Measurements from ENCODE around the gene NSUN3.

NSUN3 gene

GRCh38 chr3:94150113-94150512 is 87.3 kb downstream of the NSUN3 start:
- TF ChIP-seq CTCF (IDR thresholded peaks at IDR 0.05; ENCODE audit: insufficient read depth, low read length, poor library complexity, severe bottlenecking) = no peak
- no peak for TF ChIP-seq EZH2phosphoT487 (conservative IDR thresholded peaks at IDR 0.05; ENCODE audit: low read length)
- Histone ChIP-seq H2AFZ (ENCODE audit: low read depth, low read length, severe bottlenecking) (no peak overlapping the region), H3K79me2 (ENCODE audit: insufficient read depth, low read length) (no peaks in the 10 kb centered on the region), H3K27ac (ENCODE audit: low read depth, low read length) (no peak overlapping the region), H3K9ac (ENCODE audit: low read length) (no peak overlapping the region), H3K9me3 (ENCODE audit: insufficient read depth, low read length) (no peaks in the 10 kb centered on the region), H3K4me2 (ENCODE audit: low read depth, low read length, poor library complexity, severe bottlenecking) (no peak overlapping the region), H3K9me2 (replicated peaks; ENCODE audit: insufficient read depth, low read length) (no peaks in the 10 kb centered on the region), H3F3A (ENCODE audit: insufficient read depth) (no peaks in the 10 kb centered on the region), H3K27me3 (ENCODE audit: low read length) (no peaks in the 10 kb centered on the region), H3K4me3 (ENCODE audit: insufficient read depth, low read length, poor library complexity, severe bottlenecking) (no peak overlapping the region), H4K20me1 (ENCODE audit: low read depth, low read length) (no peaks in the 10 kb centered on the region), H3K36me3 (ENCODE audit: low read length) (no peaks in the 10 kb centered on the region)

GRCh38 chr3:94156626-94157025 is 93.8 kb downstream of the NSUN3 start:
- H3K4me2 ChIP-seq (ENCODE audit: low read depth, low read length, poor library complexity, severe bottlenecking) = no peak overlapping the region
- TF ChIP-seq CTCF (IDR thresholded peaks at IDR 0.05; ENCODE audit: insufficient read depth, low read length, poor library complexity, severe bottlenecking) (no peak), EZH2phosphoT487 (conservative IDR thresholded peaks at IDR 0.05; ENCODE audit: low read length) (no peak)
- H3K9me2 ChIP-seq (replicated peaks; ENCODE audit: insufficient read depth, low read length) = no peaks in the 10 kb centered on the region
- no peak overlapping the region for H2AFZ ChIP-seq (ENCODE audit: low read depth, low read length, severe bottlenecking)
- no peaks in the 10 kb centered on the region for H3K79me2 ChIP-seq (ENCODE audit: insufficient read depth, low read length)
- H3K36me3 ChIP-seq (ENCODE audit: low read length) = no peaks in the 10 kb centered on the region
- H3K27me3 ChIP-seq (ENCODE audit: low read length) = no peaks in the 10 kb centered on the region
- no peaks in the 10 kb centered on the region for H3F3A ChIP-seq (ENCODE audit: insufficient read depth)
- no peak overlapping the region for H3K27ac ChIP-seq (ENCODE audit: low read depth, low read length)
- no peak overlapping the region for H3K4me3 ChIP-seq (ENCODE audit: insufficient read depth, low read length, poor library complexity, severe bottlenecking)
- no peaks in the 10 kb centered on the region for H3K9me3 ChIP-seq (ENCODE audit: insufficient read depth, low read length)
- H4K20me1 ChIP-seq (ENCODE audit: low read depth, low read length) = no peaks in the 10 kb centered on the region
- no peak overlapping the region for H3K9ac ChIP-seq (ENCODE audit: low read length)

- H4K20me1 ChIP-seq (ENCODE audit: low read depth, low read length) = no peaks in the 10 kb centered on the region
- no peak overlapping the region for H3K9ac ChIP-seq (ENCODE audit: low read length)
- no peak overlapping the region for H3K27ac ChIP-seq (ENCODE audit: low read depth, low read length)
- H3K27me3 ChIP-seq (ENCODE audit: low read length) = no peaks in the 10 kb centered on the region
- no peak overlapping the region for H2AFZ ChIP-seq (ENCODE audit: low read depth, low read length, severe bottlenecking)
- H3K9me3 ChIP-seq (ENCODE audit: insufficient read depth, low read length) = no peaks in the 10 kb centered on the region
- no peaks in the 10 kb centered on the region for H3K36me3 ChIP-seq (ENCODE audit: low read length)
- H3F3A ChIP-seq (ENCODE audit: insufficient read depth) = no peaks in the 10 kb centered on the region
- H3K4me3 ChIP-seq (ENCODE audit: insufficient read depth, low read length, poor library complexity, severe bottlenecking) = no peak overlapping the region
- H3K9me2 ChIP-seq (replicated peaks; ENCODE audit: insufficient read depth, low read length) = no peaks in the 10 kb centered on the region
- H3K4me2 ChIP-seq (ENCODE audit: low read depth, low read length, poor library complexity, severe bottlenecking) = no peak overlapping the region
- TF ChIP-seq EZH2phosphoT487 (conservative IDR thresholded peaks at IDR 0.05; ENCODE audit: low read length) (no peak), CTCF (IDR thresholded peaks at IDR 0.05; ENCODE audit: insufficient read depth, low read length, poor library complexity, severe bottlenecking) (no peak)
- no peaks in the 10 kb centered on the region for H3K79me2 ChIP-seq (ENCODE audit: insufficient read depth, low read length)
Measured at GRCh38 chr3:94158512-94158911, 95.7 kb downstream of the NSUN3 start.
